Endothelial cell of umbilical vein (primary cell): ENCODE data around the gene COL8A1. TPM values are rescaled to one million over a fixed set of nuclear protein-coding genes. Genes with fewer than 3 reads are reported as not detected.

Source experiments
- BruUV-seq: library from RNA; stranded (reverse); fragments of 400-500 nt; replicated peaks from 2 replicates; lab custom pipeline; 2021; lab: Mats Ljungman, UMichigan
- CTCF ChIA-PET: fragments of 300-600, 350-600 bp; sonication (Branson Sonifier 250); formaldehyde crosslinking; loops from one replicate; lab custom pipeline; 2021; ENCODE audit warnings: antibody characterized with exemption, inconsistent platforms; lab: Charles Lee
- POLR2A ChIA-PET: fragments of 300-600, 350-600 bp; sonication (Branson Sonifier 250); formaldehyde crosslinking; loops from one replicate; lab custom pipeline; 2021; ENCODE audit warnings: antibody characterized with exemption, inconsistent platforms; lab: Charles Lee
- DNase-seq: peaks from one replicate; pipeline ENCODE4 v3.0.0-alpha.2; 2011; ENCODE audit warnings: low read depth, low spot score
- FAIRE-seq: peaks from 2 replicates; lab custom pipeline; 2011; peaks lifted over from hg19 to GRCh38; lab: Jason Lieb, UNC
- H2AFZ ChIP-seq: 2 replicates; pipeline ENCODE4 v1.6.0; 2012; ENCODE audit warnings: low read depth, low read length, control low read depth, inconsistent platforms
- H3K27ac ChIP-seq: 2 replicates; pipeline ENCODE4 v1.5.1; 2011; ENCODE audit warnings: low read depth, mild to moderate bottlenecking, control low read depth, low read length, moderate library complexity; ENCODE audit not compliant: insufficient read depth
- H3K27me3 ChIP-seq, 2 experiments: 2 replicates each; pipeline versions ENCODE4 v1.6.0 to v1.6.1; 2011; ENCODE audit warnings: low read length in 2 of 2, mixed read lengths in 1 of 2; ENCODE audit not compliant: control insufficient read depth in 2 of 2, insufficient read depth in 2 of 2
- H3K36me3 ChIP-seq, 2 experiments: 2 replicates in 1 of 2; 3 replicates in 1 of 2; pipeline ENCODE4 v1.5.1; 2011; ENCODE audit warnings: low read length in 2 of 2, mild to moderate bottlenecking in 1 of 2, moderate library complexity in 1 of 2; ENCODE audit not compliant: control insufficient read depth in 2 of 2, insufficient read depth in 2 of 2; ENCODE audit errors: extremely low read depth in 1 of 2
- H3K4me1 ChIP-seq: 3 replicates; pipeline ENCODE4 v1.5.1; 2011; ENCODE audit warnings: mild to moderate bottlenecking, low read length; ENCODE audit not compliant: control insufficient read depth, insufficient read depth; ENCODE audit errors: extremely low read depth
- H3K4me2 ChIP-seq: 2 replicates; pipeline ENCODE4 v1.6.1; 2011; ENCODE audit warnings: low read length, control low read depth, mixed read lengths; ENCODE audit not compliant: insufficient read depth
- H3K4me3 ChIP-seq, 3 experiments: fragments of 200-600 bp in 1 of 3; sonication (generic), shearing (Covaris generic) in 1 of 3; replicated peaks in 1 of 3; 2 replicates each; pipeline ENCODE4 v1.5.1; 2011 to 2016; ENCODE audit warnings: control low read depth in 3 of 3, low read length in 3 of 3, mild to moderate bottlenecking in 2 of 3, inconsistent platforms in 1 of 3, low read depth in 1 of 3, moderate library complexity in 1 of 3; ENCODE audit not compliant: insufficient read depth in 1 of 3
- H3K79me2 ChIP-seq: 2 replicates; pipeline ENCODE4 v1.6.0; 2012; ENCODE audit warnings: low read length, inconsistent platforms; ENCODE audit not compliant: control insufficient read depth, insufficient read depth
- H3K9ac ChIP-seq: replicated peaks from 2 replicates; pipeline ENCODE3; 2011; ENCODE audit warnings: low read length, control low read depth; ENCODE audit not compliant: insufficient read depth; ENCODE audit errors: extremely low read depth
- H3K9me1 ChIP-seq: replicated peaks from 3 replicates; pipeline ENCODE4 v1.6.0; 2011; ENCODE audit warnings: mild to moderate bottlenecking, low read length; ENCODE audit not compliant: control insufficient read depth, insufficient read depth; ENCODE audit errors: extremely low read depth
- H3K9me3 ChIP-seq: replicated peaks from 2 replicates; pipeline ENCODE4 v1.5.1; 2012; ENCODE audit warnings: low read length, inconsistent platforms; ENCODE audit not compliant: control insufficient read depth, insufficient read depth
- H4K20me1 ChIP-seq: replicated peaks from 2 replicates; pipeline ENCODE3; 2011; ENCODE audit warnings: mild to moderate bottlenecking, low read length; ENCODE audit not compliant: control insufficient read depth, insufficient read depth; ENCODE audit errors: extremely low read depth
- CTCF ChIP-seq, 2 donors: IDR thresholded peaks; 1 replicate in 1 of 2; 2 replicates in 1 of 2; pipeline ENCODE4 v1.5.1; 2011; ENCODE audit warnings: low read length in 2 of 2, mild to moderate bottlenecking in 2 of 2, moderate library complexity in 2 of 2, control low read depth in 1 of 2, inconsistent platforms in 1 of 2, low read depth in 1 of 2; ENCODE audit not compliant: insufficient read depth in 1 of 2; ENCODE audit errors: extremely low read depth in 1 of 2
- EZH2 ChIP-seq: IDR thresholded peaks from 2 replicates; pipeline ENCODE4 v1.6.1; 2012; ENCODE audit warnings: borderline replicate concordance, low read depth, mild to moderate bottlenecking, moderate library complexity, low read length, inconsistent platforms; ENCODE audit not compliant: severe bottlenecking
- FOS ChIP-seq: IDR thresholded peaks from 2 replicates; pipeline ENCODE4 v1.6.1; 2011; ENCODE audit warnings: mild to moderate bottlenecking, low read length, moderate library complexity, borderline replicate concordance; ENCODE audit not compliant: insufficient read depth
- GATA2 ChIP-seq: IDR thresholded peaks from 2 replicates; pipeline ENCODE4 v1.7.0; 2011; ENCODE audit warnings: low read depth, mild to moderate bottlenecking, moderate library complexity, mixed read lengths, low read length; ENCODE audit not compliant: insufficient read length, insufficient read depth
- JUN ChIP-seq: IDR thresholded peaks from 2 replicates; pipeline ENCODE4 v1.6.1; 2011; ENCODE audit warnings: borderline replicate concordance, low read depth; ENCODE audit not compliant: insufficient read length, insufficient read depth
- MAX ChIP-seq: IDR thresholded peaks from 2 replicates; pipeline ENCODE4 v1.6.1; 2011; ENCODE audit not compliant: insufficient read depth, insufficient read length
- MYC ChIP-seq: IDR thresholded peaks from one replicate; pipeline ENCODE4 v1.6.1; 2011; ENCODE audit warnings: mild to moderate bottlenecking, low read depth, low read length
- POLR2A ChIP-seq: IDR thresholded peaks from 2 replicates; pipeline ENCODE4 v1.6.1; 2012; ENCODE audit warnings: low read depth, mild to moderate bottlenecking, control low read depth, low read length
- POLR2AphosphoS5 ChIP-seq: IDR thresholded peaks from 2 replicates; pipeline ENCODE4 v1.6.1; 2012; ENCODE audit warnings: low read depth, mild to moderate bottlenecking, control low read depth, low read length, moderate library complexity; ENCODE audit not compliant: insufficient read depth
- dilution Hi-C: fragments of 300-500 bp; cut with MboI; formaldehyde crosslinking; loops from one replicate; pipeline ENCODE4 v1.15.0; 2019; ENCODE audit warnings: low sequenced_read_pairs; ENCODE audit not compliant: extremely low pct_ligation_motif_present
- intact Hi-C: fragments of 100-400 bp; cut with micrococcal nuclease; formaldehyde crosslinking; loops from one replicate; pipeline ENCODE4 v1.10.0; 2022
- polyA plus RNA-seq, 4 experiments: library from polyadenylated mRNA; depleted of rRNA in 3 of 4; stranded (reverse) in 3 of 4; unstranded in 1 of 4; fragments of >200 nt; gene quantifications; 2 replicates each; pipeline versions ENCODE4 v1.2.1 to v1.2.3, GENCODE V29; 2011 to 2012; ENCODE audit warnings: missing spikeins in 1 of 4
- total RNA-seq: library from RNA; stranded (reverse); gene quantifications from 2 replicates; pipeline ENCODE4 v1.2.3, GENCODE V29; 2021

Gene COL8A1
- total and polyA plus RNA-seq, 2 donors (not counting 3 experiments of a cell fraction or from before 2014, with no cell fraction given), result 358 to 634 TPM

DNA sequence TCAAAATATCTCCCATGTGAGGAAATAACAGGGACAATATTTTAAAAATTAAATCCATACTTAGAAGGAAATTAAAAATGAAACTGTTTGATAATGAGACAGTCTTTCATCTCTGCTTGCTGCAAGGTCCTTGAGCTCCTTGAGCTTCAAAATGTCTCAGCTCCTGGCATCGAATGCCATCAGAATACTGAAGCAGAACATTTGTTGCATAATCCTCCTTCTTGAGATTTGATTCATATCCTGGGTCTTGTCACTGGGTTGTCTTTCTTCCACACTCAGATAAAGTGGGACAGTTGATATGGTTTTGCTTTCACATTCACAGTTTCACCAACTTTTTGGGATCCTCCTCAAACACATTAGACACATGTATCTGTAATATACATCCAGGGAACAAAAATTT lies 27.8 kb downstream of the COL8A1 start:
- dilution Hi-C loops, result no loop called here
- no peak for TF ChIP-seq MAX
- no peak for TF ChIP-seq FOS
- TF ChIP-seq POLR2AphosphoS5, result no peak
- no peak for TF ChIP-seq POLR2A
- TF ChIP-seq CTCF (IDR thresholded peaks at IDR 0.05; ENCODE audit: extremely low read depth in 1 of 2, insufficient read depth in 1 of 2, low read depth in 1 of 2, low read length in 2 of 2), result no peak
- TF ChIP-seq EZH2, result no peak
- TF ChIP-seq MYC, result no peak
- TF ChIP-seq GATA2, result no peak
- TF ChIP-seq JUN, result no peak
- Histone ChIP-seq H2AFZ (no peak overlapping the region), H4K20me1 (no peaks in the 10 kb centered on the region), H3K4me2 (peak overlapping the region; percentile 16), H3K9me1 (no peaks in the 10 kb centered on the region), H3K4me1 (peaks cover 52% of the 10 kb centered on the region), H3K9me3 (no peaks in the 10 kb centered on the region), H3K27ac (no peak overlapping the region), H3K4me3 (no peak overlapping the region), H3K9ac (no peak overlapping the region), H3K27me3 (no peaks in the 10 kb centered on the region), H3K79me2 (peaks cover 81% of the 10 kb centered on the region), H3K36me3 (peaks cover 2% of the 10 kb centered on the region in 2 experiments)
- CTCF ChIA-PET, result interaction anchor here (1.1 kb wide), 1 partner anchor 18 kb away, joined by 4 read pairs; no protein-coding TSS in a partner anchor
- no TSS peak for BruUV-seq
- intact Hi-C loops, result no loop called here
- FAIRE-seq (peak; percentile 40), DNase-seq (no peak)
- POLR2A ChIA-PET, result no interaction called here
